H1 (cell line): ENCODE results near the gene CYB5R3. TPM values are rescaled to one million over a fixed set of nuclear protein-coding genes. Genes with fewer than 3 reads are reported as not detected.

ENCODE experiments used
- CTCF ChIA-PET: fragments of 300-600 bp; sonication (Branson Sonifier 250); formaldehyde crosslinking; loops from one replicate; lab custom pipeline; 2021; ENCODE audit not compliant: partially characterized antibody; lab: Charles Lee
- POLR2A ChIA-PET: fragments of 300-600 bp; sonication (Branson Sonifier 250); formaldehyde crosslinking; loops from one replicate; lab custom pipeline; 2021; ENCODE audit warnings: inconsistent platforms; ENCODE audit not compliant: partially characterized antibody; lab: Charles Lee
- DNase-seq, 2 experiments: peaks; one replicate each; pipeline versions ENCODE4 v3.0.0 to v3.0.0-alpha.2; 2010 to 2022; ENCODE audit warnings: low spot score in 2 of 2, low read depth in 1 of 2, mixed read lengths in 1 of 2
- FAIRE-seq: peaks from 2 replicates; lab custom pipeline; 2011; peaks lifted over from hg19 to GRCh38; lab: Jason Lieb, UNC
- H2AFZ ChIP-seq: 2 replicates; pipeline ENCODE4 v1.8.1; 2012; ENCODE audit warnings: low read length, inconsistent platforms
- H2AK5ac ChIP-seq: 2 replicates; pipeline ENCODE4 v1.6.1; 2013; ENCODE audit warnings: low read depth, low read length
- H2BK120ac ChIP-seq: replicated peaks from 2 replicates; pipeline ENCODE3; 2013; ENCODE audit warnings: low read depth, low read length, inconsistent platforms
- H2BK12ac ChIP-seq: 2 replicates; pipeline ENCODE4 v1.6.1; 2013; ENCODE audit warnings: low read depth, low read length
- H2BK15ac ChIP-seq: 2 replicates; pipeline ENCODE4 v1.6.1; 2013; ENCODE audit warnings: low read length
- H2BK20ac ChIP-seq: 2 replicates; pipeline ENCODE4 v1.6.1; 2013; ENCODE audit warnings: low read length
- H2BK5ac ChIP-seq: 2 replicates; pipeline ENCODE4 v1.6.1; 2013; ENCODE audit warnings: low read depth, low read length
- H3K14ac ChIP-seq: 2 replicates; pipeline ENCODE4 v1.6.1; 2013; ENCODE audit warnings: inconsistent platforms; ENCODE audit not compliant: insufficient read length
- H3K18ac ChIP-seq: 2 replicates; pipeline ENCODE4 v1.6.1; 2013; ENCODE audit warnings: low read length; ENCODE audit errors: extremely low read depth
- H3K23ac ChIP-seq: 2 replicates; pipeline ENCODE4 v1.6.1; 2013; ENCODE audit warnings: inconsistent platforms; ENCODE audit not compliant: insufficient read length
- H3K23me2 ChIP-seq: 2 replicates; pipeline ENCODE4 v1.6.1; 2013; ENCODE audit warnings: low read depth, low read length
- H3K27ac ChIP-seq: 2 replicates; pipeline ENCODE4 v1.6.1; 2011; ENCODE audit warnings: low read depth, low read length, inconsistent platforms
- H3K27me3 ChIP-seq, 4 experiments: replicated peaks in 1 of 4; 1 replicate in 1 of 4; 2 replicates in 3 of 4; pipeline versions ENCODE4 v1.6.1 to v1.8.1; 2011 to 2013; ENCODE audit warnings: low read length in 3 of 4, mild to moderate bottlenecking in 3 of 4, inconsistent platforms in 2 of 4, mixed read lengths in 2 of 4, moderate library complexity in 1 of 4; ENCODE audit not compliant: control insufficient read depth in 3 of 4, insufficient read depth in 3 of 4; ENCODE audit errors: extremely low read depth in 1 of 4
- H3K36me3 ChIP-seq, 4 experiments: 2 replicates each; pipeline versions ENCODE4 v1.6.1 to v1.8.1; 2011 to 2013; ENCODE audit warnings: mild to moderate bottlenecking in 4 of 4, low read length in 3 of 4, moderate library complexity in 2 of 4, control low read depth in 1 of 4, inconsistent platforms in 1 of 4; ENCODE audit not compliant: insufficient read depth in 4 of 4, control insufficient read depth in 2 of 4
- H3K4ac ChIP-seq: replicated peaks from 2 replicates; pipeline ENCODE3; 2013; ENCODE audit warnings: low read length, low read depth, mixed read lengths, inconsistent platforms; ENCODE audit not compliant: insufficient read length
- H3K4me1 ChIP-seq, 4 experiments: replicated peaks in 1 of 4; 1 replicate in 1 of 4; 2 replicates in 3 of 4; pipeline versions ENCODE4 v1.6.1 to v1.8.1; 2011 to 2013; ENCODE audit warnings: low read length in 3 of 4, inconsistent platforms in 2 of 4, mixed read lengths in 1 of 4; ENCODE audit not compliant: insufficient read depth in 4 of 4, control insufficient read depth in 3 of 4
- H3K4me2 ChIP-seq, 2 experiments: 2 replicates each; pipeline versions ENCODE4 v1.6.1 to v1.8.1; 2011 to 2013; ENCODE audit warnings: low read depth in 2 of 2, low read length in 2 of 2, control low read depth in 1 of 2, inconsistent platforms in 1 of 2, mild to moderate bottlenecking in 1 of 2; ENCODE audit not compliant: insufficient read depth in 1 of 2
- H3K4me3 ChIP-seq, 4 experiments: fragments of 200-600, 300-600 bp in 1 of 4; sonication (generic), shearing (Covaris generic), sonication (Bioruptor Twin) in 1 of 4; 2 replicates each; pipeline versions ENCODE4 v1.5.1 to v1.8.1; 2011 to 2016; ENCODE audit warnings: low read length in 4 of 4, low read depth in 3 of 4, control low read depth in 2 of 4, inconsistent platforms in 2 of 4, mild to moderate bottlenecking in 2 of 4, mixed read lengths in 1 of 4, moderate library complexity in 1 of 4; ENCODE audit not compliant: insufficient read depth in 2 of 4; ENCODE audit errors: extremely low read depth in 1 of 4
- H3K56ac ChIP-seq: replicated peaks from 2 replicates; pipeline ENCODE3; 2013; ENCODE audit warnings: low read depth, mild to moderate bottlenecking, mixed read lengths, low read length, inconsistent platforms; ENCODE audit not compliant: insufficient read length
- H3K79me1 ChIP-seq: 2 replicates; pipeline ENCODE4 v1.6.1; 2013; ENCODE audit warnings: low read depth, low read length, control low read depth
- H3K79me2 ChIP-seq, 2 experiments: 2 replicates each; pipeline versions ENCODE4 v1.6.1 to v1.8.1; 2012 to 2013; ENCODE audit warnings: low read length in 2 of 2, mild to moderate bottlenecking in 2 of 2, inconsistent platforms in 1 of 2; ENCODE audit not compliant: insufficient read depth in 2 of 2, control insufficient read depth in 1 of 2
- H3K9ac ChIP-seq, 4 experiments: replicated peaks in 1 of 4; 1 replicate in 1 of 4; 2 replicates in 3 of 4; pipeline versions ENCODE4 v1.6.1 to v1.8.1; 2011 to 2013; ENCODE audit warnings: low read depth in 3 of 4, low read length in 3 of 4, control low read depth in 2 of 4, mild to moderate bottlenecking in 2 of 4, moderate library complexity in 2 of 4, inconsistent platforms in 1 of 4; ENCODE audit errors: extremely low read depth in 1 of 4
- H3K9me3 ChIP-seq, 2 experiments: 2 replicates each; pipeline versions ENCODE4 v1.6.1 to v1.8.1; 2012 to 2013; ENCODE audit warnings: mild to moderate bottlenecking in 2 of 2, moderate library complexity in 2 of 2, control low read depth in 1 of 2, inconsistent platforms in 1 of 2, low read depth in 1 of 2, low read length in 1 of 2, mixed read lengths in 1 of 2; ENCODE audit not compliant: insufficient read depth in 2 of 2
- H4K20me1 ChIP-seq, 2 experiments: replicated peaks in 1 of 2; 2 replicates each; pipeline versions ENCODE3 to v1.8.1; 2011 to 2013; ENCODE audit warnings: inconsistent platforms in 2 of 2, low read length in 2 of 2, mild to moderate bottlenecking in 1 of 2; ENCODE audit not compliant: insufficient read depth in 2 of 2, control insufficient read depth in 1 of 2
- H4K5ac ChIP-seq: 2 replicates; pipeline ENCODE4 v1.6.1; 2013; ENCODE audit warnings: low read length, low read depth, mixed read lengths, inconsistent platforms; ENCODE audit not compliant: insufficient read length
- H4K8ac ChIP-seq: 2 replicates; pipeline ENCODE4 v1.8.0; 2013; ENCODE audit warnings: mild to moderate bottlenecking, moderate library complexity, low read length, inconsistent platforms; ENCODE audit not compliant: insufficient read depth; ENCODE audit errors: extremely low read depth
- H4K91ac ChIP-seq: replicated peaks from 2 replicates; pipeline ENCODE3; 2013; ENCODE audit warnings: low read length, mixed read lengths, inconsistent platforms; ENCODE audit not compliant: insufficient read length
- GABPA ChIP-seq: IDR thresholded peaks from 2 replicates; pipeline ENCODE4 v1.6.1; 2011; ENCODE audit warnings: mild to moderate bottlenecking, low read length, moderate library complexity, borderline replicate concordance; ENCODE audit not compliant: insufficient read depth
- HDAC2 ChIP-seq, 2 experiments: fragments of 300-600 bp in 1 of 2; sonication (generic) in 1 of 2; IDR thresholded peaks; 2 replicates each; pipeline ENCODE4 v1.6.1; 2011 to 2012; ENCODE audit warnings: low read depth in 2 of 2, low read length in 2 of 2, mild to moderate bottlenecking in 2 of 2, moderate library complexity in 2 of 2, borderline replicate concordance in 1 of 2, inconsistent platforms in 1 of 2
- HDAC6 ChIP-seq: IDR thresholded peaks from one replicate; pipeline ENCODE4 v1.7.1; 2012; ENCODE audit warnings: low read depth, mild to moderate bottlenecking, inconsistent platforms, low read length, moderate library complexity
- JUND ChIP-seq: IDR thresholded peaks from 2 replicates; pipeline ENCODE4 v1.6.1; 2011; ENCODE audit warnings: mild to moderate bottlenecking, improper control_type of control experiment, low read length
- KDM5A ChIP-seq: fragments of 200-600 bp; IDR thresholded peaks from 2 replicates; pipeline ENCODE4 v1.7.1; 2012; ENCODE audit warnings: mild to moderate bottlenecking, low read length, inconsistent platforms, mixed read lengths
- MAX ChIP-seq: IDR thresholded peaks from 2 replicates; pipeline ENCODE4 v1.6.1; 2012; ENCODE audit warnings: inconsistent platforms
- RXRA ChIP-seq: IDR thresholded peaks from 2 replicates; pipeline ENCODE4 v1.6.1; 2011; ENCODE audit warnings: low read depth, mild to moderate bottlenecking, low read length, moderate library complexity; ENCODE audit not compliant: insufficient read depth
- SIN3A ChIP-seq, 2 experiments: IDR thresholded peaks in 1 of 2; conservative IDR thresholded peaks in 1 of 2; 2 replicates each; pipeline ENCODE4 v1.6.1; 2011 to 2012; ENCODE audit warnings: low read length in 2 of 2, improper control_type of control experiment in 1 of 2, low read depth in 1 of 2, mild to moderate bottlenecking in 1 of 2
- SIX5 ChIP-seq: IDR thresholded peaks from 2 replicates; pipeline ENCODE4 v1.6.1; 2011; ENCODE audit warnings: mild to moderate bottlenecking, low read depth, low read length
- SP1 ChIP-seq: IDR thresholded peaks from 2 replicates; pipeline ENCODE4 v1.6.1; 2011; ENCODE audit warnings: low read depth, low read length
- YY1 ChIP-seq: IDR thresholded peaks from 2 replicates; pipeline ENCODE4 v1.6.1; 2011; ENCODE audit warnings: low read depth, mild to moderate bottlenecking, low read length
- ZNF274 ChIP-seq: IDR thresholded peaks from 2 replicates; pipeline ENCODE4 v1.7.0; 2012; ENCODE audit warnings: low read length, borderline replicate concordance; ENCODE audit errors: extremely low read depth
- WGBS, 2 experiments: shearing (Covaris generic) in 1 of 2; methylation state at CpG; one replicate each; pipeline versions ENCODE4 v1.1.6 to v1.1.7; 2013 to 2015; ENCODE audit warnings: low lambda C conversion rate in 2 of 2, mixed read lengths in 2 of 2, inconsistent platforms in 1 of 2, low coverage in 1 of 2, missing lambda C conversion rate in 1 of 2; ENCODE audit not compliant: insufficient replicate concordance in 2 of 2, insufficient coverage in 1 of 2, insufficient read length in 1 of 2; ENCODE audit errors: extremely low coverage in 1 of 2, missing lambda C conversion rate in 1 of 2; 5-methylcytosine and 5-hydroxymethylcytosine counted together
- polyA plus RNA-seq, 7 experiments: library from polyadenylated mRNA; depleted of rRNA in 3 of 7; stranded (reverse) in 5 of 7; unstranded in 2 of 7; fragments of >200 nt in 5 of 7; fragments of 200-250 nt in 2 of 7; gene quantifications; 1 replicate in 5 of 7; 2 replicates in 1 of 7; 4 replicates in 1 of 7; pipeline versions ENCODE4 v1.2.1 to v1.2.3, GENCODE V29; 2011 to 2013; ENCODE audit warnings: missing spikeins in 2 of 7, mixed read lengths in 2 of 7
- total RNA-seq: library from RNA; stranded (reverse); fragmentation: NEBNext Ultra II Directional; extraction: Animal tissue kit (Norgen Biotek cat#: 25700); gene quantifications from 2 replicates; pipeline ENCODE4 v1.2.1, GENCODE V29; 2021

Gene CYB5R3
- total and polyA plus RNA-seq, 2 of the 8 experiments (the other 6 are each of a cell fraction or from before 2014, with no cell fraction given) = 75.3 to 113 TPM

DNA sequence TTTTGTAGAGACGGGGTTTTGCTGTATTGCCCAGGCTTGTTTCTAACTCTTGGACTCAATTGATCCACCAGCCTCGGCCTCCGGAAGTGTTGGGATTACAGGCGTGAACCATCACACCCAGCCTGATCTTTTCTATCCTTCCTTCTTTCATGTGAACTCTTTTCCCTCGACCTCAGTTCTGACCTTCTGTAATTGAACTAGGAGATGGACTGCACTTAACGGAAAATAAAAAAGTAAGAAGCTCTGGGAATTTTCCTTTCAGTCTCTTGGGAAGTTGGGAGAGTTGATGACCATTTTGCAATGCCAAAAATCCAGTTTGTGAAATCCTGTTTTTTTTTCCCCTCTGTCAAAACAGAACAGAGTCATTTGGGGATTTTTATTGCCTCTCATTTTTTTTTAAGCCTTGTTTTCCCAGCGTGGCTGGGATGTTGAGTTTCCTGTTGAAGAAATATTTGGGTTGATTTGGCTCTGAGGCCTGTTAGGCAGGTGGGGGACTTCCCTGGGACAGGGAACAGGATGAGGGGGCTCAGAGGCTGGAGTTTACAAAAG, 26.9 kb upstream of the CYB5R3 start:
- 85% methylated on average over 7 of the region's 7 CpGs; no CpG with 5 or more reads in 1 of the 2 experiments for WGBS, 2 experiments
- H3K23ac ChIP-seq = no peak overlapping the region
- POLR2A ChIA-PET = interaction anchor here (0.7 kb wide), 1 partner anchor 61 kb away, joined by 5 read pairs; the partner anchor contains the start of gene POLDIP3
- H2BK12ac ChIP-seq = no peak overlapping the region
- no peaks in the 10 kb centered on the region for H3K36me3 ChIP-seq
- no peaks in the 10 kb centered on the region for H4K20me1 ChIP-seq
- H3K79me1 ChIP-seq = no peaks in the 10 kb centered on the region
- CTCF ChIA-PET = interaction anchor here (0.8 to 1.4 kb wide), 3 partner anchors 16 to 419 kb away, joined by 3 to 4 read pairs (median 3); no protein-coding TSS in a partner anchor
- H4K5ac ChIP-seq = no peak overlapping the region
- no peak overlapping the region for H2AK5ac ChIP-seq
- H3K23me2 ChIP-seq = no peaks in the 10 kb centered on the region
- no peaks in the 10 kb centered on the region for H3K79me2 ChIP-seq
- no peak overlapping the region for H3K9ac ChIP-seq
- H2BK120ac ChIP-seq = no peak overlapping the region
- no peak overlapping the region for H3K4ac ChIP-seq
- H2BK20ac ChIP-seq = no peak overlapping the region
- H3K56ac ChIP-seq = no peak overlapping the region
- peaks cover 0 to 3% of the 10 kb centered on the region in 2 experiments; a peak in 2 of 4 replicates for H3K9me3 ChIP-seq
- FAIRE-seq (no peak), DNase-seq (no peak)
- no peak overlapping the region for H4K8ac ChIP-seq
- H3K27me3 ChIP-seq = no peaks in the 10 kb centered on the region
- H3K14ac ChIP-seq = no peak overlapping the region
- H3K4me2 ChIP-seq = no peak overlapping the region
- H2BK5ac ChIP-seq = no peak overlapping the region
- H3K18ac ChIP-seq = no peak overlapping the region
- H3K27ac ChIP-seq = no peak overlapping the region
- no peak overlapping the region for H2AFZ ChIP-seq
- H4K91ac ChIP-seq = no peak overlapping the region
- H2BK15ac ChIP-seq = no peak overlapping the region
- H3K4me3 ChIP-seq = no peak overlapping the region
- peaks cover 0 to 5% (median 0%) of the 10 kb centered on the region in 4 experiments; a peak in 3 of 7 replicates for H3K4me1 ChIP-seq
- TF ChIP-seq ZNF274 (no peak), RXRA (no peak), JUND (no peak), SIX5 (no peak), HDAC6 (no peak), MAX (no peak), YY1 (no peak), HDAC2 (IDR thresholded peaks at IDR 0.05; ENCODE audit: borderline replicate concordance in 1 of 2, low read depth in 2 of 2, low read length in 2 of 2) (no peak), SIN3A (conservative IDR thresholded peaks at IDR 0.05 in 1 of 2, IDR thresholded peaks at IDR 0.05 in 1 of 2; ENCODE audit: low read depth in 1 of 2, low read length in 2 of 2) (no peak), KDM5A (no peak), SP1 (no peak), GABPA (no peak)
